GM19043 (cell line): ENCODE measurements around the gene ENOX1.

Experiments
- ATAC-seq: cut with Tn5 transposase; IDR thresholded peaks from one replicate; pipeline ENCODE4 v1.9.1; 2021; ENCODE audit warnings: low read depth; ENCODE audit not compliant: unreplicated experiment

ENOX1 gene

DNA sequence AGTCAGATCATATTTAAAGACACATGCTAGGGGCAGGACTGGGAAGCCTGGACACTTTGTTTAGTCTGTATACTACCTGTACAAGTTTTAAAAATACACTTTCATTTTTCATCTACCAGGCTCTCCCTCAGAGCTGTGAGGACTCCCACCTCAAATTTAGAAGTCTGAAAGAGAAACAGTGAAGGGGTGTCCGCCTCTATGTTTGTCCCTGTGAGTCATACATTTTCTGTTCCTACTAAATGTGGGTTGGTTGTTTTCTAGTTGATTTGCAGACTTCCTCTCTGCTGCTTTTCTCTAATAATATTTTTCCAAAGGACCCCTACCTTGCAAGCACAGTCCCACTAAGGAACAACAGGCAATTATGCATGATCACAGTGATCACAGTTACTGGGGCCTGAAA is 110.5 kb downstream of the ENOX1 start:
- ATAC-seq = peak; percentile 93

DNA sequence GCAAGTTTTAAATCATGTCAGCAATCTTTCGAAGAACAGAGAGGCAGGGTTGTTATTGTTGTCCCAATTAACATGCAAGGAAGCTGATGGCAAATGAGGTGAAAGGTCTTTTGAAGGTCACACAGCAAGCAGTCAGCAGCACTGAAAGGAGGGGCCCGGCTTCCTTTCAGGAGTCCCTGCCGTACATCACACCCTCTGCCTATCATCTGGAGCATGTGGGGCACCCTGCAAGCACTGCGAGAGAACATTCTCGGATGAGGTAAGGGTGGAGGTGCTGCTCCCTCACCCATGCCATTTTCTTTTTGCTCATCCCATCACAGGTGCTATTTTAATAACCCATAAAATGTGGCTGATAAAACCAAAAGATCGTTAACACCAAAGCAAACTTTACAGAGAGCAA is 111.2 kb downstream of the ENOX1 start:
- no peak for ATAC-seq

DNA sequence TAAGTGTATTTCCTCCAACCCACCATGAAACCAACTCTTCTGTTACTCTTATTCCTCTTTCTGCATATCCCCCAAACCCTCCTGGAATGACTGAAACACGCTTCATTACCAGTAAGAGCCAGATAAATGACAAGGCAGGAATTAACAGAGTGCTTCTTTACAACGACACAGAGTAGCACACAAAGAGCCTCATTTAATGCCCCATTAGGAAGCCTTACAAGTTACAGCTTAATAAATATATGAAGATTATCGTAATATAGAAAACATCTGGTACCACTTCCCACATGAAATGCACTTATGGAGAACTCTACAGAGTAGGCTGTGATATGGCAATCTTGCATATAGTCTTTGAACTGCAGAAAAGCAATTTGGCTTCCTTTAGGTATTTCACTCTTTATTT is 116.8 kb downstream of the ENOX1 start:
- no peak for ATAC-seq

DNA sequence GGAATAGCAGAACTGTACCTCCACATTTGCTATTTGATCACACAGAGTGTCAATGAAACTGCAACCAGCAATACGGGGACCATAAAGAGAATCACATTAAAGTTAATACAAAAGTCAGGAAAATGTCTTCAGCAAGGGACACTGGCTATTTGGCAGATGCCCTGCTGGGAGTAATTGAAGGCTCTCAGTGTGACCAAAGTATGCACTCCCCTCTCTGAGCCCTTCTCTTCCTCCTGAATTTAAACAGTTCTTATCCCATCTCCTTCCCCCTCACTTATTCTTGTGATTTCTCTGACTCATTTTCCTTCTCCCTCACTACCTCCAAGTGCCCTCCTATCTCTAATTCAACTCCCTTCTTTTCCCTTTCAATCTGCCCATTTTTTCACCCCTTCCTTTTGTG is 117.7 kb downstream of the ENOX1 start:
- no peak for ATAC-seq

DNA sequence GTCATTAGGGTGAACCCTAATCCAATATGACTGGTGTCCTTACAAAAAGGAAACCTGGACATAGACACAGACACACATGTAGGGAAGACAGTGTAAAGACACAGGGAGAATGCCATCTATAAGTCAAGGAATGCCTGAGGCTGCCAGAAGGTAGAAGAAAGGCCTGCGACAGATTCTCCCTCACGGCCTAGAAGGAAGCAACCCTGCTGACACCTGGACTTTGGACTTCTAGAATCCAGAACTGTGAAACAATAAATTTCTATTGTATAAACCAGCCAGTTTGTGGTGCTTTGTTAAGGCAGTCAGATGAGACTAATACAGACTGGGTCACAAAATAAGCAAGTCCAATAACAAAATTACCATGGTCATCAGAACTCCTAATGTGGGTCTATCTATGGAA is 120.4 kb downstream of the ENOX1 start:
- ATAC-seq = no peak

DNA sequence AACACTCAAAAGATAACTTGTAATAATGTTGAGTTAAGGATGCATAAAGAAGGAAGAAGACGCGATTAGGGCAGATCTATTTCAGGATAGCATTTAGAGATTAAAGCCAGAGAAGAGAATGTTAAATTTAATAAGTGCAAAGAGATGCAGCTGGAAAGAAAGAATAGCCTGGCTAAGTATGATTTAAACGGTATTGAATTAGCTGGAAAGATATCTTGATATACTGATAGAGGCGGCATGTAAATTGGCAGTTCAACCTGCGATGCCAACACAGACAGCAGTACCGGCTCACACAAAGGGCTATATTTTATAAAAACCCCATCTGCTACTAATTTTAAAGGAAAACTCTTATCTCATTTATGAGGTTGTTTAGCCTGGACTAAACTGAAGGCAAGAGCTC is 121.4 kb downstream of the ENOX1 start:
- ATAC-seq = no peak

DNA sequence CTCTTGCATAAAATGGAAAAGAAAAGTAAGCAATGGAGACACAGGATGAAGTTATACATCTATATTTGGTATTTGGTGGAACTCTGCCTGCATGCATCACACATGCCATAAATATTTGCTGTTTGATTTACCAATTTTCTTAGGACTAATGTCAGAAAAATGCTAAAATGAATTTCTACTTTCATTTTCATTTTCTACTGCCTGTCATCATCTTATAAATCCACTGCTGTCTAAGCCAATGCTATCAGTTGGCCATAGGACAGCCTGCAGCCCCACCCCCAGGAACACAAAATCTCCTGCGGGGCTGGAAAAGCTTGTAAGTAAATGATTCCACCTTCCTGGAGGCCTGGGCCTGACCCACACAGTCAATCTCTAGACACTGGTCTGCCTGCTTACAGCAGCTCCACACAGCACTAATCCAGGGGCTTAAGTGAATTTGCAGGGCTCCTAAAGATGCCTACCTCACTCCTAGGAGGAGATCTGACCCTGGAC is 122.0 kb downstream of the ENOX1 start:
- no peak for ATAC-seq

DNA sequence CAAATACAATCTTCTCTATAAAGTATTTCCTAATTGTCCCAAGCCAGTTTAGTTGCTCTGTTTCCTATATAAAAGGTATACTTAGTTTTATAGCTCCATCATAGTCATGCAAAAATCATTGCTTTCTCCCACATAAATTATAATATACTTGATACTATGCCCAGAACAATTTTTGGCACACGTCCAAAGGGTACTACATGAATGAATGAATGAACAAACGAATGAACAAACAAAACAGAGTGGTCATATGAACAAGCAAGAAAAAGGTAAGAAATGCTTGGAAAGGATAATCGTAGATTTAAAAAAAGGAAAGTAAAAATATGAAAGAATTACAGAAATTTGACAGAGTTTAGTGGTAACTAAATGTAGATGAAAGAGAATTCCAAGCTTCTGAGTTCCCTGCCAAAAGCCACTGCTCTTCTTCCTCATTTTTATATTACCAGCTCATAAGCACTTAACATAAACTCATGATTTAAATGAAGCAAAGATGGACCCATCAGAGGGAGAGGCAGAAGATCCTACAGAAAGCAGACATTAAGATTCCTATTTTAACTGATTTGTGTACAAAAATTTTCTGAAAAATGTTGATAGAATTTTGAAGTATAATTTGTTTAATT is 123.2 kb downstream of the ENOX1 start:
- no peak for ATAC-seq

DNA sequence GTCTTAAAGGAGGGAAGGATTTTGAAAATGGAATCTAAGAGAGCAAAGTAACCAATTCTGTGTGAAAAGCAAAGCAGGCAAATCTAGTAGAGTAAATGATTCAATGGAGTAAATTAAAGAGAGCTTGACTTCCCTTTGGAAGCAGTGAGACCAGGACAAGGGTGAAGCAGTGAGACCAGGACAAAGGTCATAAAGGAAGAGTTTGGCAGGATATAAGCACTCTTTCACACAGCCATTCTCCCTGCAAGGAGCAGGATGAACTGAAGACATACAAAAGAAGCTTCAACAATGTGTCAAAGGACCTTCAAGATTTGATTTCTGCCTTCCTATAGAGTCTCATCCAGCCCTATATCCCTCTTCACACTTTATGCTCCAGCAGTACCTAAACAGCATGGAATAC is 123.8 kb downstream of the ENOX1 start:
- ATAC-seq = no peak

DNA sequence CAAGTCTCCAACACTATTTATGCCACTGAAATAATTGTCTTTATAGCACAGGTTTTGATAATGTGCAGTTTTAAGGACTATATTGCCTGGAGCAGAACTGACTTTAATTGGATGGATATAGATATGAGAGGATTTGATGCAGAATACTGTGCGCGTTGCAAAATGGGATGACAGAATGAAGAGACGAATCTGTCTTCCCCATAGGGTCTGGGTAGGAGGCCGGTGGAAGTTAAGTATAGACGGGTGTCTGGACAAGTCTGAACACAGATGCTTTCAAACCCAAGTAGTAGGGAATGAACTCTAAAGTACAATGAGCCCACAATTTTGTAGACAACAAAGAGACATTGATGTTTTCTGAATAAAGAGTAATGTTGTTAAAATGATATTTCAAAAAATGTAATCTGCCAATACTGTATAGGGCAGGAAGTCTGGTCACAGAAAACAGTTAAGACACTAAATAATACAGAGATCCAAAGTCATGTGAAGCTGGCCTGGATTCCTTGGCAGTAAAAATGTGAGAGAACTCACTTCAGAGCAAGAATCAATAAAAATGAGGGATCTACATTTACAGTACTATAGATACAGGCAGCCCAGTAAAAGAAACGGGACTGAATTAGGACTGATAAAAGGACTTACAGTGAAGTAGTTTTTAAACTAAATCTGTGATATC is 125.5 kb downstream of the ENOX1 start:
- no peak for ATAC-seq

DNA sequence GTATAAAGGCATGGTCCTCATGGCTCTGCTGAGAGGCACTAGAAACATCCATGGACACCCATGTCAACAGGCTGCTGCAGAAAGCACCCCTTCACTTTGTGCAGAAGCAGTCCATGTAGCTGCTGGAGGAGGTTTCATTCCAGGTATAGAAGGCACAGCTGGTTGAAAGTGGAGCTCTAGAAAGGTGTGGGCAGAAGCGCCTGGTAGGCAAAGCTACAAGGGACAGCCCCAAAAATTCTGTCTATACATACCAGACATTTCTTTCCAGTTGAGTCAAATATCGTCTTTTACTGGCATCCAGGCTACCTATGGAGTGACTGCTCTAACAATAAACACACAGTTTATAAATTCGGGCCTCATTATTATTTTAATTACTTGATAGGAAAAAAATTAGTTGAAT is 129.3 kb downstream of the ENOX1 start:
- no peak for ATAC-seq

DNA sequence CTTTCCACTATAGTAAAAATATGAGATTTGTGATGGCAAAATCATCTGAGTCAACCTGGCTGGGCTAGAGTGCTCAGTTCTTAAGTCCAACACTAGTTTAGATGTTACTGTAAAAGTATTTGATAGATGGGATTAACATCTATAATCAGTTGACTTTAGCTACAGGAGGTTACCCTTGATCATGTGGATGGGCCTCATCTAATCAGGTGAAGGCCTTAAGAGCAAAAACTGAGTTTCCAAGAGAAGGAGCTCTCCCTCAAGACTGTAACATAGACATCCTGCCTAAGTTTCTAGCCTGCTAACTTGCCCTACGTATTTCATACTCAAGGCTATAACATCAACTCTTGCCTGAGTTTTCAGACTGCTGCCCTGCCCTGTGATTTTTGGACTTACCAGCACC is 132.8 kb downstream of the ENOX1 start:
- no peak for ATAC-seq

DNA sequence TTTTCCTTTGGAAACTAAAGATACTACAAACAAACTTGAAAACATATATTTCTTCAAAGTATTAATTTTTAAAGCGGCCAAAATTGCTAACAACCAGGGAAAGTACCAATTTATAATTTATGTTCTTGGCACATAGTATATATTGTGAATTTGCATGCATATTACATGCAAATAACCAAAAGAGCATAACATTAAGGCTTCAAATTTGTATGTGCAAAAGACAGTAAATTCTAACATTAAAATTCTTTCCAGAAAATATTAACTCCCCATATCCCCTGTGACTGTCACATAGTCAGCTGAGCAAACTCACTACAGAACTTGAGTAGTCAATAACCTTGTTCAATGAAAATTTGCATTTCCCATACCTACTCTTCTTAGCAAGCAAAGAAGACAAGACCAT is 133.4 kb downstream of the ENOX1 start:
- no peak for ATAC-seq

DNA sequence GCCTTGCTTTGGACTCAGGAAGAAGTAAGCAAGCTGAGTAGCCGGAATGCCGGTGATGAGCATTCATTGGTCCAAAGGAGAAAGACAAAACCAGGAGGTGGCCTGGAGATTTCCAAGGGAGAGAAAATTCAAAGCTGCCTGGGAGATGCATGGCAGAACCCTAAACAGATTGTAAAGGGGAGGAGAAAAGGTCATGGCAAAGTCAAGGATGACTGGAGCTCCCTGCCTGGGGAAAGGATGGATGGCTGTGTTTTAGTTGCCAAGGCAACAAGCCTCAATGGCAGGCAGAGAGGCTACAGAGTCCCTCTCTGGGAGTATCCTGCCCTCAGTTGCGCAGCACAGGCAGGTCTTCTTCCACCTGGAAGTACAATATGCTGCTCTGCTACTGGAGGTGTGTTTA is 134.0 kb downstream of the ENOX1 start:
- no peak for ATAC-seq

DNA sequence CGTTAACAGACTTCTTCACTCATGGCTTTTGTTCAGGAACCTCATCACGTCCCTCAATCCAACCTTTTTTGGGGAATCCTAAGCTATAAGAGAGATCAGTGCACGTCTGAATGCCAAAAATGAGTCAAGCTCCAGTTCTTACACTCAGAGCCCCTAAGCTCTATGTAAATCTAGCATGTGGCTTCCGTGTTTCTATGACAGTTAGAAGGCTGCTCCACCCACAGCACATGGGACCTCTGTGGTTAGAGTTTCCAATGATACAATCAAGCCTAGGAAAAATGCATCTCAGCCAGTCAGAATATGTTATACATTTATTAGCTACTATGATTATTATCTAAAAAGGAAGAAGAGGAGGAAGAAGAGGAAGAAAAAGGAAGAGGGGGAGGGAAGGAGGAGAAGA is 135.9 kb downstream of the ENOX1 start:
- ATAC-seq = no peak

DNA sequence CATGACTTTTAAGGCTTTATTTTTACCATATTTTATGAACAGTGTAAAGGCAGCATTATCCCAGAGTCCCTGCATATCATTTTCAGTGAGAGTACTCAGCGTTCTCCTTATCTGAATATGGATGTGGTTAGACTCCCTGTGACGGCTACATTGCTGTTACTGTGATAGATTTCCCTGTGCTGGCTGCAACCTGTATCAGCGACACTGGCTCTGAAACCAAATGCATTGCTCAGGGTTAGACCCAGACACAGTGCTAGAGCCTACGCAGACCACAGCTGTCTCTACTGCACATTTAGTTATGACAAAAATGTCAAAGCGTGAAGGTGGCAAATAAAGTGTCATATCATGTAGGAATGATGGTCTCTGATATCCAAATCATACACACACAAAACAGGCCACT is 138.0 kb downstream of the ENOX1 start:
- no peak for ATAC-seq

DNA sequence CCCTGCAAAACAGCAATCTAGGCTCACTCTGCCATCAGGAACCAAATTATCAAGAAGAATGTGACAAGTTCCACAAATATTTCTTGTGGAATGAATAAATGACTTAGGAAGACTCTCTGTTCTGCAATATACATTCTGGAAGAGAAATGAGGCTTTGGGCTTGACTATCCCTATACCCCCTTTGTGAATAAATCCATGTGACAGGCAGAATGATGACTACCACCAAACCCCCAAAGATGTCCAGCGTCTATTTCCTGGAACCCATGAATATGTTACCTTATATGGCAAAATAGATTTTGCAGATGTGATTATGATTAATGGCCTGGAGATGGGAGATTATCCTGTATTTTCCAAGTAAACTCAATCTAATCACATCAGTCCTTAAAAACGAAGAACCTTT is 139.3 kb downstream of the ENOX1 start:
- no peak for ATAC-seq

DNA sequence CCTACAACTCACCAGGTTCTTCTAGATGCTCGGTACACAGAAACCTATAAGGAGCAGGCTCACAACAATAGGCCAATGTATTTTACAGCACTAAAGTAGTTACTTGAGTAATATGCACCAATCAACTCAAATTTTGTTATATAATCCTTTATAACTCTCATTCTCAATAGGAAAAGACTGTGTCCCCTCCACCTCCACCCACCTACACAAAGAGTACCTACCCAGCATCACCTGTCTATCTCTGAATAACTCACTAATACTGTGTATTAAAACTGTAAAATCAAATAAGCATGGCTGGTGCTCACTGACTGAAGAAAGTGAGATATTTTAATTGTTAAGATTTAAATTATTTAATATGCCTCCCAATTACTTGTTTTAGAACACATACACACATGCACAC is 146.3 kb downstream of the ENOX1 start:
- ATAC-seq = no peak

DNA sequence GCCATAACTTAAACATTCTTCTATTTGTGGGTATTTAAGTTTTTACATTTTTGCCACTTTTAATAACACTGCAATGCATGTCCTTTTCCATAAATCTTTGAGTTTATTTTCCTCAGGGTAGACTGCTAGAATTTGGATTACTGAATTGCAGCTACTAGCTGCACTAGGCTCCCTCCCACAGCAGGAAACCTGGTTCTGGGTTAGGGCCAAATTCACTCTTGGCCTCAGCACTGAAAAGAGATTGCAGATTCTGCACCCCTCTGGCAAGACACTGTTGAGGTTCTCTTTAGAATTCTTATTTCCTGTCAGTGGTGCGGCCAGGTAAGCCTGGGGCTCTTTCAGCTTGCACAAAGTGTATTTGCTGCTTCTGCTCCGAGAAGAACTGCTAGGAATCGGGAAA is 155.7 kb downstream of the ENOX1 start:
- no peak for ATAC-seq

DNA sequence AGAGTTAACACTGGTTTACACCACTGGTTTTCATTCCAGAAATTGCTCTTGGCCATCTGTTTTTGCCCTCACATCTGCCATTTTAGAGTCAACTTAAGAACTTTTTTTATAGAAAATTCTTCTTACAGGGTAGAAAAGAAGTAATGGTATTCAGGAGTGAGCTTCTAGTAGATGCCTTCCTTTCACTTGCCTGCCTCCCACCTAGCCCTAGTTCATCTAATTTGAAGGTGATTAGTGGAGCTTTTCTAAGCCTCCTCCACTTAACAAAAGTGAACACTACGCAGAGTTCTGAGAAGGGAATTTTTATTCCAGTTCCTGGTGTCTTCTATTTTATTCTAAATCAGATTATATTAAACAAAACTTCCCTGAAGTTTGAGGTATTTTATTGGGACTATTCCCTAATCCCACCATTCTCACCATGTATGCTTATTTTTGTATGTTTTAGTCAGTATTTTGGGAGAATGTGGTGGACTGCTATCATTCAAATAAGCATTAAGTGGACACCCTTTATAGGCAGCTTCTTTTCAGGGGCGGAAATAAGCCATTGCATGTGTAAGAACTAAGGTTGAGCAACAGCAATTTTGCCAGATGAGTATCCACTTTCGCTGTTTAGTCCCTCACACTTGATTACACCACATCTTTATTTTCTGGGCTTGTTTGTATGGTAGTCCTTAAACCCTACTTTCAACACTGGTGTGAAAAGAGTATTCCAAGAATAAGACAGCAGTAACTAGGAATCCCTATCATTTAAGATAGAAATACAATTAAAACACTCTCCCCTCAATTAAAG is 156.9 kb downstream of the ENOX1 start:
- no peak for ATAC-seq

DNA sequence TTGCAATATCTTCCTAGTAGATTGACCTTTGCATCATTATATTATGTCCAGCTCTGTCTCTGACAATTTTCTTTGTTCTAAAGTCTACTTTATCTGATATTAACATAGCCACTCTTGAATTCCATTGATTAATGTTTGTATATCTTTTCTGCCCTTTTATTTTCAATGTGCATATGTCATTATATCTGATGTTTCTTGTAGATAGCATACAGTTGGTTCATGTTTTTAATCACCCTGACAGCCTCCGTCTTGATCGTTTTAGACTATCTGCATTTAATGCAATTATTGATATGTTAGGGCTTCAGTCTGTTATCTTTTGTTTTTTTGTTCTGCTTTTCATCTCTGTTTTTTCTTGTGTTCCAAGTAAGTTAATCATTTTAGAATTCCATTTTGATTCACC is 159.8 kb downstream of the ENOX1 start:
- no peak for ATAC-seq

DNA sequence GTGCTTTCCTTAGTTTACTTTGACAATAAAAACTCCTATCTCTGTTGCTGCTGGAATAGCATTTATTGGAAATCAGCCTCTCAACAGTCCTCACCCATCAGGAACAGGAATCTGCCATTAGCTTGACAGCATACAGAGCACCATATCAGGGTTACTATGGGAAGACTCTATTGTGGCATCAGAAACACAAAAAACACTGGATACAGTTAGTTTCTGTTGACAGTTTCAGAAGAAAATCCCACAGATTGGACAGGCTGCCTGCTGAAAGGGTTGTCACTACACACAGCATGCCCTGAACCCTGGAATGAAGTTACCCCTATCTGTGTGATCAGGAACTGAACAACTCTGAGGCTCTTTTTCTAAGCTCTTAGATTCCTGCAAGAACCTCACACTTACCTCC is 172.7 kb downstream of the ENOX1 start:
- ATAC-seq = no peak
